HL-60 (cell line): Measurements from ENCODE around the gene LIMS1.

Source experiments
- CTCF ChIP-seq: IDR thresholded peaks from one replicate; pipeline ENCODE4 v1.5.1; 2011; ENCODE audit warnings: low read length, control low read depth, inconsistent platforms; ENCODE audit not compliant: insufficient read depth
- POLR2AphosphoS5 ChIP-seq: IDR thresholded peaks from 2 replicates; pipeline ENCODE4 v1.6.1; 2012; ENCODE audit warnings: low read depth
- SPI1 ChIP-seq: IDR thresholded peaks from 2 replicates; pipeline ENCODE4 v1.6.1; 2012; ENCODE audit warnings: low read depth, mild to moderate bottlenecking, borderline replicate concordance

GRCh38 chr2:108536911-108537310 is 2.6 kb downstream of the LIMS1 start:
- TF ChIP-seq CTCF, result no peak
- TF ChIP-seq POLR2AphosphoS5, result no peak
- TF ChIP-seq SPI1, result no peak
